ENCODE data around the gene UIMC1. TPM values are rescaled to one million over a fixed set of nuclear protein-coding genes. Genes with fewer than 3 reads are reported as not detected.

UIMC1 gene
- total RNA-seq, 2 donors from 2014 or later: 30.0 to 31.6 TPM

GRCh38 chr5:177036443-177036842 is 29.9 kb upstream of the UIMC1 start:
- Histone ChIP-seq H3K9ac (ENCODE audit: low read depth in 2 of 2, low read length in 2 of 2) (no peak overlapping the region), H3K4me3 (no peak overlapping the region), H3K27ac (no peak overlapping the region), H3K36me3 (no peaks in the 10 kb centered on the region), H3K27me3 (no peaks in the 10 kb centered on the region), H3K4me1 (no peaks in the 10 kb centered on the region), H3K9me3 (no peaks in the 10 kb centered on the region)
- TF ChIP-seq, protein P1, sequence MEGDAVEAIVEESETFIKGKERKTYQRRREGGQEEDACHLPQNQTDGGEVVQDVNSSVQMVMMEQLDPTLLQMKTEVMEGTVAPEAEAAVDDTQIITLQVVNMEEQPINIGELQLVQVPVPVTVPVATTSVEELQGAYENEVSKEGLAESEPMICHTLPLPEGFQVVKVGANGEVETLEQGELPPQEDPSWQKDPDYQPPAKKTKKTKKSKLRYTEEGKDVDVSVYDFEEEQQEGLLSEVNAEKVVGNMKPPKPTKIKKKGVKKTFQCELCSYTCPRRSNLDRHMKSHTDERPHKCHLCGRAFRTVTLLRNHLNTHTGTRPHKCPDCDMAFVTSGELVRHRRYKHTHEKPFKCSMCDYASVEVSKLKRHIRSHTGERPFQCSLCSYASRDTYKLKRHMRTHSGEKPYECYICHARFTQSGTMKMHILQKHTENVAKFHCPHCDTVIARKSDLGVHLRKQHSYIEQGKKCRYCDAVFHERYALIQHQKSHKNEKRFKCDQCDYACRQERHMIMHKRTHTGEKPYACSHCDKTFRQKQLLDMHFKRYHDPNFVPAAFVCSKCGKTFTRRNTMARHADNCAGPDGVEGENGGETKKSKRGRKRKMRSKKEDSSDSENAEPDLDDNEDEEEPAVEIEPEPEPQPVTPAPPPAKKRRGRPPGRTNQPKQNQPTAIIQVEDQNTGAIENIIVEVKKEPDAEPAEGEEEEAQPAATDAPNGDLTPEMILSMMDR (IDR thresholded peaks at IDR 0.05): no peak
- intact Hi-C loops (cut with DNase I): no loop called here
- no peak for DNase-seq

DNA sequence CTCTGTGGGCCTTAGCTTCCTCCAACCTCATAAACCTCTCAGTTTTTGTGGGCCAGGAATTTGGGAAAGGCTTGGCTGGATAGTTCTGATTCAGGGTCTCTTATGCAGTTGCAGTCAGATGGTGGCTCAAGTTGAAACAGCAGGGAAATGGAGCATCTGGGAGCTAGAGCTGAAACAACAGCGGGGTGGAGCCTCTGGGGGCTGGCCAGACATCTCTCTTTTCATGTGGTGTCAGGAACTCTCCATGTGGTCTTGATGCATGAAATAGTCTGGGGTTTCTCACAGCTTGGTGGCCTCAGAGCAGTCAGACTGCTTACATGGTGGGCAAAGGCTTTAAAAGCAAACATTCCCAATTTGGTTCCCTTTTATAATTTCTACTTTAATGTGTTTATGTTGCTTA is 29.4 kb upstream of the UIMC1 start:
- Histone ChIP-seq H3K27ac (no peak overlapping the region), H3K4me3 (no peak overlapping the region), H3K9ac (ENCODE audit: low read depth in 2 of 2, low read length in 2 of 2) (no peak overlapping the region), H3K4me1 (no peaks in the 10 kb centered on the region), H3K9me3 (no peaks in the 10 kb centered on the region), H3K27me3 (no peaks in the 10 kb centered on the region), H3K36me3 (no peaks in the 10 kb centered on the region)
- intact Hi-C loops (cut with DNase I): no loop called here
- no peak for DNase-seq
- TF ChIP-seq, protein P1 (IDR thresholded peaks at IDR 0.05): no peak

DNA sequence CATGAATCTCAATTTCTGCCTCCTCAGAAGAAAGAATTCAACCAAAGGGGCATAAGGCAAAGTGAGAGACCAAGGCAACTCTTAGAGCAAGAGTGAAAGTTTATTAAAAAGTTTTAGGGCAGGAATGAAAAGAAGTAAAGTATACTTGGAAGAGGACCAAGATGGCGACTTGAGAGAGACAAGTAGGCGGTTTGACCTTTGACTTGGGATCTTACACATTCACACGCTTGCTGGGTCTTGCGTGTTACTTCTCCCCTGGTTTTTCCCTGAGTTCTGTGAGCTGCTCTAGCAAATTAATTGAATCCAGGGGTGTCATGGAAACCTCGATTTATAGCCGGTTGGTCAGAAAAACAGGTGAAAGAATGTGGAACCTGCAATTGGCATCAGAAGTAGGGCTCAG is 22.9 kb upstream of the UIMC1 start:
- no peaks in the 10 kb centered on the region for H3K27me3 ChIP-seq
- no peaks in the 10 kb centered on the region for H3K4me1 ChIP-seq
- DNase-seq: no peak
- no peaks in the 10 kb centered on the region for H3K36me3 ChIP-seq
- H3K4me3 ChIP-seq: no peak overlapping the region
- TF ChIP-seq, protein P1 (IDR thresholded peaks at IDR 0.05): no peak
- no peak overlapping the region for H3K27ac ChIP-seq
- intact Hi-C loops (cut with DNase I): no loop called here
- no peak overlapping the region for H3K9ac ChIP-seq (ENCODE audit: low read depth in 2 of 2, low read length in 2 of 2)
- H3K9me3 ChIP-seq: no peaks in the 10 kb centered on the region

GRCh38 chr5:177027665-177028064 is 21.1 kb upstream of the UIMC1 start:
- TF ChIP-seq, protein P1 (IDR thresholded peaks at IDR 0.05): no peak
- intact Hi-C loops (cut with DNase I): no loop called here
- Histone ChIP-seq H3K4me3 (no peak overlapping the region), H3K27ac (no peak overlapping the region), H3K36me3 (no peaks in the 10 kb centered on the region), H3K9me3 (no peaks in the 10 kb centered on the region), H3K4me1 (peaks cover 7% of the 10 kb centered on the region), H3K27me3 (no peaks in the 10 kb centered on the region), H3K9ac (ENCODE audit: low read depth in 2 of 2, low read length in 2 of 2) (no peak overlapping the region)
- no peak for DNase-seq

DNA sequence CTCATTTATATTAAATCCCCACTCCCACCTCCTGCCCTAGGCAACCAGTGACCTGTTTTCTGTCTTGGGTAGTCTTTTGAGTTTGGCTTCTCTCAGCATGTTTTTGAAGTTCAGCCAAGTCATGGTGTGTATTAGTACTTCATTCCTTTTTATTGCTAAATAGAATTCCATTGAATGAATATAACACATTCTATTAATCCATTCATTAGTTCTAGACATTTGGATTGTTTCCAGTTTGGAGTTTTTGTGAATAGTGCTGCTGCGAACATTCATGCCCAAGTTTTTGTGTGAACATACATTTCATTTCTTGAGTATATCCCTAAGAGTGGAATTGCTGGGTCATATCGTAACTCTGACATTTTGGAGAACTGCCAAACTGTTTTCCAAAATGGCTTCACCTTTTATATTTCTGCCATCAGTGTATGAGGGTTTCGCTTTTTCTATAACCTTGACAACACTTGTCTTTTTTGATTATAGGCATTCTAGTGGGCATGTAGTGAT is 18.6 kb upstream of the UIMC1 start:
- no peak for DNase-seq
- Histone ChIP-seq H3K36me3 (no peaks in the 10 kb centered on the region), H3K9ac (ENCODE audit: low read depth in 2 of 2, low read length in 2 of 2) (no peak overlapping the region), H3K4me3 (no peak overlapping the region), H3K4me1 (peaks cover 7% of the 10 kb centered on the region), H3K9me3 (no peaks in the 10 kb centered on the region), H3K27ac (no peak overlapping the region), H3K27me3 (no peaks in the 10 kb centered on the region)
- TF ChIP-seq, protein P1 (IDR thresholded peaks at IDR 0.05): no peak
- intact Hi-C loops (cut with DNase I): no loop called here
